ENCODE results near the gene TUBB4A.

TUBB4A gene

DNA sequence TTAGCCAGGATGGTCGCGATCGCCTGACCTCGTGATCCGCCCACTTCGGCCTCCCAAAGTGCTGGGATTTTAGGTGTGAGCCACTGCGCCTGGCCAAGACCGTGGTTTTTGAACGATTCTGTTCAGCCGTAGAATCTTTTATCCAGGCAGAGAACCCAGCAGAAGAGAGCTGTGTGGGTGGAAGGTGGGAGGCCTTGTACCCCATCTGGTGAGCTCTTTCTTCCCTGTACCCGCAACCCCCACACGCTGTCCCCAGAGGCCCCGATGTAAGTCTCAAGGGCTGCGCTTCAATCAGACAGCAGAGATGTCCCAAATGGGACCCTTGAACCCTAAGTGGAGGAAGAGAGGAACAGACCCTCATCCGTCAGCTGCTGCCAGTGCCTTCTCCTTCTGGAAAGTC lies 46.2 kb downstream of the TUBB4A start:
- in situ Hi-C loops (cut with MboI; ENCODE audit: low pct_unique_long_range_greater_than_20kb, low sequenced_read_pairs): no loop called here
- no peak for DNase-seq

- no peak for DNase-seq
- in situ Hi-C loops (cut with MboI; ENCODE audit: low pct_unique_long_range_greater_than_20kb, low sequenced_read_pairs): no loop called here
These were observed 48.1 kb downstream of the TUBB4A start for GRCh38 chr19:6453951-6454565.

DNA sequence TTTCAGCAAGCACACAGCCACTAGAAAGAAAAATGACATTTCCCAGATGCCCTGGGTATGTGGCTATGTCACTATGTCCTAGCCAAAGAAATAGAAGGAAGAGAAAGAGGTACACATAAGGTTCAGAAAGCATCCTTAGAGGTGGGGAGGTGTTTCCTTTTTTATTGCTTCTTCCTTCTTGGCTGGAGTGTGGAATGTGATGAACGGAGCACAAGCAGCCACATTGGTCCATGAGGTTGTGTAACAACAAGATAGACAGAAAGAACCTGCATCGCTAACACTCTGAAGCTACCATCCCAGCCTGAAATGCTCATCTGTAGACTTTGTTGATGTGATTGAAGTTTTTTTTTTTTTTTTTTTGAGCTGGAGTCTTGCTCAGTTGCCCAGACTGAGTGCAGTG lies 49.2 kb downstream of the TUBB4A start:
- in situ Hi-C loops (cut with MboI; ENCODE audit: low pct_unique_long_range_greater_than_20kb, low sequenced_read_pairs): no loop called here
- no peak for DNase-seq

DNA sequence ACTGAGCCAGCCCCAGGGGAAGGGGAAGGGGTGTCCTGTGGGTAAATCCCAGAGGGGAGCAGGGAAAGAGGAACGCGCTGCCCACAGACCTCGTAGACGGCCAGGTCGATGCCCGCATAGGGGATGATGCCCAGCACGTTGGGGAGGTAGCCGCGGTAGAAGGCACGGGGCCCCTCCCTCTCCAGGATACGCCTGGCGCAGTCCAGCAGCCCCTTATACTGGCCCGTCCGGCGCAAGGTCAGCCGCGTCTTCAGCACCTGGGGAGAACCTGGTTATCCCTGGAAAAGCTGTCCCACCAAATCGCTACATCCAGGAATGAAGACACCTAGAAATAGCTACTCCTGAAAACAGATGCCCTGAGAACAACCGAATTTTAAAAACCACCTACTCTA lies 49.9 kb downstream of the TUBB4A start:
- DNase-seq: no peak
- in situ Hi-C loops (cut with MboI; ENCODE audit: low pct_unique_long_range_greater_than_20kb, low sequenced_read_pairs): no loop called here

DNA sequence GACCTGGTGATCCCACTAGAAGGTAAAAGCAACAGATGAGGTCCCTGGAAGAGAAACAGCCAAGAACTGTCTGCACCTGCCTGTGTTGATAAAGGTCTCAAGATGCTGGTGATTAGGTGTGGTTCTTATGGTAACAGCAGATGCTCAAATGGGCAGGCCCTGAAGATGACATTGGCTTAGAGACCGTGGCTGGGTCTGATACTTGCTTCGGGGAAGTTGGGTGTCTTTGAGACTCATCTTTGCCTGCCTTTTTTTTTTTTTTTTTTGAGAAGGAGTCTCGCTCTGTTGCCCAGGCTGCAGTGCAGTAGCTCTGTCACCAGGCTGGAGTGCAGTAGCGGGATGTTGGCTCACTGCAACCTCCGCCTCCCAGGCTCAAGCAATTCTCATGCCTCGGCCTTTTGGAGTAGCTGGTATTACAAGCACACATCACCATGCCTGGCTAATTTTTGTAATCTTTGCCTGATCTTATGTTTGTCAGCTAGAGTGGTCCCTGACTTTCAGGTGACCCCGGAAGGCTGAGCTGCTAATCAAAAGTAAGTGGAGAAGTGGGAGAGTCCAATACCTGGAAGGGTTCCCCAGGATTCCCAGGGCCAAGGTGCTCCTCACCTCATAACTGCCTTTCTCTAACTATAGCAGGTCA lies 50.4 kb downstream of the TUBB4A start:
- no peak for DNase-seq
- in situ Hi-C loops (cut with MboI; ENCODE audit: low pct_unique_long_range_greater_than_20kb, low sequenced_read_pairs): no loop called here

DNA sequence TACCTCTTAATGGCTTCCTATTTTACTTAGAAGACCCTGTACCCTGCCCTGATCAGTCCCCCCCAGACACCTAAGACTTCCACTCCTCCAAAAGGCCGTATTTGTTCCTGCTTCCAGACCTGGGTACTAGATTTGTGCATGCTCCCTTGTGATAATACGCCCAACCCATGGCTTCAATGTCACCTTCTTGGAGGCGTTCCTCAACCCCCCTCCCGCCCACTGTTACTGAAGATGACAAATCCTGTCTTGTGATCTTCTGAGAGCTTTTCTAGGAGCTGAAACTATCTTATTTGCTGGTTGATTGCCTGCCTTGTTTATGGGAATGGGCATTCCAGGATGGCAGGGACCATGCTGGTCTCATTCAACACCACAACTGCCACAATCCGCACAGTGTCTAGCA lies 51.9 kb downstream of the TUBB4A start:
- DNase-seq: no peak
- in situ Hi-C loops (cut with MboI; ENCODE audit: low pct_unique_long_range_greater_than_20kb, low sequenced_read_pairs): no loop called here

DNA sequence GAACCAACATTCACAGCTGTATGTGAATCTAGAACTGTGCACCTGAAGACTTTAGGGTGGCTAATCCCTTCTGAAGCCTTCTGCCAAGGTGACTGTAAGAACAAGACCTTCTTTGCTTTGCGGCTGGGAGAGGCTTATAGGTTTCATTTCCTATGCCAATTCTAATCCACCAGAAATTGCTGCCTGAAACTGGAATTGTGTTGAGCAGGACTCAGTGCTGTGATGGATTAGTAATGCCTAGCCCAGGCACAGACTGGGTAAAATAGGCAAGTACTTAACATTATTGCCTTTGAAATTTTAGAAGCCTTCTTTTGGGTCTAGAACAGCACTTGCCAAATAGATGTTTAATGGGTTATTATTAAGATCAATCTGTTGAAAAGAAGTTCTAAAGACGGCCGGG lies 54.1 kb downstream of the TUBB4A start:
- no peak for DNase-seq
- in situ Hi-C loops (cut with MboI; ENCODE audit: low pct_unique_long_range_greater_than_20kb, low sequenced_read_pairs): no loop called here

DNA sequence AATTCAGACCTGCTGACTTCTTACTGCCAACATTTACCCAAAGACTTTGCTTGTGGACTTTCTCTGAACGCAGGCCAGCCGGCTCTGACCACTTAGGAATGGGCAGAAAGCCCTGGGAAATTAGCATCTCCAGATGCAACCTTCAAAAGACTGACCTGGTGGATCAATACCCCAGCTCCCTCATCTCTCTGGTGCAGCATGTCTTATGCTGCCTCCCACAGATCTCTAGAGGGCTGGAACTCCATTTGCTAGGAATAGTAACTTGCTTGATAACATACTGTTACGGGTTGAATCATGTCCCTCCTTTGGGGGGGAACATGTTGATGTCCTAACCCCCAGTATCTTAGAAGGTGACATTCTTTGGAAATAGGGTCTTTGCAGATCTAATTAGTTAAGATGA lies 55.7 kb downstream of the TUBB4A start:
- in situ Hi-C loops (cut with MboI; ENCODE audit: low pct_unique_long_range_greater_than_20kb, low sequenced_read_pairs): no loop called here
- DNase-seq: no peak

All from KBM-7 (cell line).